Measurements from ENCODE around the gene RTP2.

- TF ChIP-seq CTCF (conservative IDR thresholded peaks at IDR 0.05 in 1 of 2, IDR thresholded peaks at IDR 0.05 in 1 of 2; ENCODE audit: extremely low read depth in 1 of 2, insufficient read depth in 1 of 2, low read depth in 1 of 2, low read length in 2 of 2): no peak
- no peak for TF ChIP-seq EZH2 (IDR thresholded peaks at IDR 0.05; ENCODE audit: borderline replicate concordance, low read length)
Measured at GRCh38 chr3:187698499-187699399, 3.6 kb downstream of the RTP2 start.

Measured in mammary epithelial cell (primary cell).